Measurements from ENCODE around the gene CLEC2D.

DNA sequence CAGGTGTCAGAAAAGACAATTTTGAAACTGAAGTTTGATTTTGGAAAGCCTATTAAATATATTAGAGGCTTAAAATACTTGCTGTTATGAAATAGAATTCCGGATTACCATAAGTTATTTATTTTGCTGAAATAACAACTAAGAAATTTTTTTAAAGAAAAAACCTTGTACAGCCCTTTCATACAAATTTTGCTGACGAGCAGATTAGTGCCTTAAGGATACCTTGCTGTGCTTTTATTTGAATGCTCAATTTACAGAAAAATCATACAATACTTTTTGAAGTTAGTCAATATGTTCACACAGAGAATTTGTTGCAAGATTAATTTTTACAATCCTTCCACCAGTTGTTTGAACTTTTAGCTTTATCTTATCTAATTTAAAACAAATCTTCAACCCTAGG, 29.5 kb upstream of the CLEC2D start:
- TF ChIP-seq, protein P1, sequence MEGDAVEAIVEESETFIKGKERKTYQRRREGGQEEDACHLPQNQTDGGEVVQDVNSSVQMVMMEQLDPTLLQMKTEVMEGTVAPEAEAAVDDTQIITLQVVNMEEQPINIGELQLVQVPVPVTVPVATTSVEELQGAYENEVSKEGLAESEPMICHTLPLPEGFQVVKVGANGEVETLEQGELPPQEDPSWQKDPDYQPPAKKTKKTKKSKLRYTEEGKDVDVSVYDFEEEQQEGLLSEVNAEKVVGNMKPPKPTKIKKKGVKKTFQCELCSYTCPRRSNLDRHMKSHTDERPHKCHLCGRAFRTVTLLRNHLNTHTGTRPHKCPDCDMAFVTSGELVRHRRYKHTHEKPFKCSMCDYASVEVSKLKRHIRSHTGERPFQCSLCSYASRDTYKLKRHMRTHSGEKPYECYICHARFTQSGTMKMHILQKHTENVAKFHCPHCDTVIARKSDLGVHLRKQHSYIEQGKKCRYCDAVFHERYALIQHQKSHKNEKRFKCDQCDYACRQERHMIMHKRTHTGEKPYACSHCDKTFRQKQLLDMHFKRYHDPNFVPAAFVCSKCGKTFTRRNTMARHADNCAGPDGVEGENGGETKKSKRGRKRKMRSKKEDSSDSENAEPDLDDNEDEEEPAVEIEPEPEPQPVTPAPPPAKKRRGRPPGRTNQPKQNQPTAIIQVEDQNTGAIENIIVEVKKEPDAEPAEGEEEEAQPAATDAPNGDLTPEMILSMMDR (conservative IDR thresholded peaks at IDR 0.05 in 1 of 2, IDR thresholded peaks at IDR 0.05 in 1 of 2; ENCODE audit: low read depth in 1 of 2, low read length in 2 of 2): no peak
- no peak for TF ChIP-seq EZH2 (IDR thresholded peaks at IDR 0.05; ENCODE audit: low read length, missing control alignments)

Measured in fibroblast of lung (primary cell).